ENCODE measurements around the gene MAP3K10.

DNA sequence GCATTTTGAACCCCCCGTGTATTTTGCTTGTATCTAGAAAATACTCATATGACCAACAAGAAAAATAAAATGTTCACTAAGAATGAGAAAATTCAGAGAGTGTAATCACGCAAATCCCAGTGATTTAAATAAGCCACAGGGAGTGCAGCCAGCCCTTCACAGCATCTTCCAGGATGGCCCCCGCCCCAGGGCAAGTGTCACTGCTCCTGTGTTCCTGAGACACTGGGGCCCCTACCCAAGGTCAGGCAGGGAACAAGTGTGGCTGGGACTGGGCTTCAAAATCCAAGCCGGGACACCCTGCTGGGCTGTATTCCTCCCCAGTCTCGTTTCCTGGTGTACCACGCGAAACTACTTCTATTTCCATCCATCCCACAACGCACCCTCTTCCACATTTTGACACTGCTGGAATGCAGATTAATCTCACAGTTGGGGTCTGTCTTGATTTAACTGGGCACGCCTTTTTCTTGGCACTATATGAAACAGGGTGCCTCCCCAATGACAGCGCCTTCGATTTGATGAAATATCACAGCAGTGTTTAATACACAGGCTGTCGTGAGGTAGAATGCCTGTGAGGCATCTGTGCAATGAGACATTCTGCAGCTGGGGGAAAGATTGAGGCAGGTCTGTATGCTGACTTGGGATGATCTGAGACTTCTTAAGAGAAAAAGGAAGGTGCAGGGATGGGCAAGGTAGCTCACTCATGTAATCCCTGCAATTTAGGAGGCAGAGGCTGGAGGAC is 53.5 kb downstream of the MAP3K10 start:
- no peak for TF ChIP-seq EZH2 (IDR thresholded peaks at IDR 0.05)
- no peak for TF ChIP-seq POLR2AphosphoS5 (IDR thresholded peaks at IDR 0.05; ENCODE audit: borderline replicate concordance, low read depth, low read length)
- no peak for TF ChIP-seq FOXP2 (optimal IDR thresholded peaks at IDR 0.05; ENCODE audit: control extremely low read depth, extremely low read length, insufficient read depth)

Measured in SK-N-MC (cell line).